Occipital lobe (tissue), 2 donors: Measurements from ENCODE around the gene UQCRFS1. TPM values are rescaled to one million over a fixed set of nuclear protein-coding genes. Genes with fewer than 3 reads are reported as not detected.
"Not testable (repeated sequence)": the region's sequence is repeated elsewhere in the genome, so short reads cannot be mapped to it uniquely, and the experiment has no call there.

Source experiments
- DNase-seq: peaks from one replicate; lab custom pipeline; 2025; lab: John Stamatoyannopoulos, UW
- total RNA-seq: library from RNA; depleted of rRNA; stranded (reverse); fragments of >200 nt; gene quantifications from one replicate; pipeline ENCODE4 v1.2.3, GENCODE V29; 2014

The UQCRFS1 gene
- total RNA-seq, result 30.3 TPM

- peak; percentile 90 for DNase-seq
Measured at GRCh38 chr19:29212648-29213573, at the start of gene UQCRFS1. Gene UQCRFS1 (minus strand): TSS chr19:29213151. CDS start chr19:29213118, 33 bp downstream.

- DNase-seq, result no peak
Measured at GRCh38 chr19:29262085-29262484, 49.1 kb upstream of the UQCRFS1 start.

- no peak for DNase-seq
Measured at GRCh38 chr19:29260477-29261317, 47.7 kb upstream of the UQCRFS1 start.

GRCh38 chr19:29259867-29260281 lies 46.9 kb upstream of the UQCRFS1 start:
- no peak for DNase-seq

GRCh38 chr19:29259153-29259552 lies 46.2 kb upstream of the UQCRFS1 start:
- DNase-seq, result no peak

GRCh38 chr19:29256516-29256915 lies 43.6 kb upstream of the UQCRFS1 start:
- no peak for DNase-seq

GRCh38 chr19:29255912-29256311 lies 43.0 kb upstream of the UQCRFS1 start:
- DNase-seq, result no peak

- no peak for DNase-seq
Measured at GRCh38 chr19:29255006-29255405, 42.1 kb upstream of the UQCRFS1 start.

- DNase-seq, result not testable (repeated sequence)
Measured at GRCh38 chr19:29249798-29250197, 36.8 kb upstream of the UQCRFS1 start.

- DNase-seq, result no peak
Measured at GRCh38 chr19:29248332-29248844, 35.4 kb upstream of the UQCRFS1 start.

- DNase-seq, result no peak
Measured at GRCh38 chr19:29247872-29248271, 34.9 kb upstream of the UQCRFS1 start.

GRCh38 chr19:29247471-29247870 lies 34.5 kb upstream of the UQCRFS1 start:
- no peak for DNase-seq

GRCh38 chr19:29247051-29247450 lies 34.1 kb upstream of the UQCRFS1 start:
- no peak for DNase-seq

GRCh38 chr19:29245215-29245614 lies 32.3 kb upstream of the UQCRFS1 start:
- no peak for DNase-seq

- no peak for DNase-seq
Measured at GRCh38 chr19:29241324-29241723, 28.4 kb upstream of the UQCRFS1 start.

GRCh38 chr19:29239213-29239776 lies 26.3 kb upstream of the UQCRFS1 start:
- DNase-seq, result no peak

- no peak for DNase-seq
Measured at GRCh38 chr19:29233591-29233990, 20.6 kb upstream of the UQCRFS1 start.

GRCh38 chr19:29232315-29232852 lies 19.4 kb upstream of the UQCRFS1 start:
- DNase-seq, result no peak

- DNase-seq, result not testable (repeated sequence)
Measured at GRCh38 chr19:29231306-29231705, 18.4 kb upstream of the UQCRFS1 start.

GRCh38 chr19:29217616-29218015 lies 4.7 kb upstream of the UQCRFS1 start:
- no peak for DNase-seq

GRCh38 chr19:29216021-29216420 lies 3.1 kb upstream of the UQCRFS1 start:
- DNase-seq, result no peak
